GM06990 (cell line): ENCODE data around the gene NT5DC2.

Source experiments
- DNase-seq: peaks from one replicate; pipeline ENCODE4 v3.0.0-alpha.2; 2011; ENCODE audit not compliant: insufficient read length; ENCODE audit errors: extremely low read depth
- H3K27me3 ChIP-seq: replicated peaks from 2 replicates; pipeline ENCODE4 v1.6.0; 2011; ENCODE audit warnings: low read length; ENCODE audit not compliant: control insufficient read depth, insufficient read depth
- H3K36me3 ChIP-seq: 2 replicates; pipeline ENCODE4 v1.5.1; 2011; ENCODE audit warnings: low read length; ENCODE audit not compliant: control insufficient read depth, insufficient read depth
- H3K4me3 ChIP-seq: replicated peaks from 2 replicates; pipeline ENCODE4 v1.5.1; 2011; ENCODE audit warnings: low read depth, mild to moderate bottlenecking, control low read depth, low read length
- TF ChIP-seq, protein P1 (sequence below): IDR thresholded peaks from 2 replicates; pipeline ENCODE4 v1.5.1; 2011; ENCODE audit warnings: low read length, control low read depth, mild to moderate bottlenecking, inconsistent platforms; ENCODE audit not compliant: insufficient read depth, poor library complexity, severe bottlenecking

NT5DC2 gene

DNA sequence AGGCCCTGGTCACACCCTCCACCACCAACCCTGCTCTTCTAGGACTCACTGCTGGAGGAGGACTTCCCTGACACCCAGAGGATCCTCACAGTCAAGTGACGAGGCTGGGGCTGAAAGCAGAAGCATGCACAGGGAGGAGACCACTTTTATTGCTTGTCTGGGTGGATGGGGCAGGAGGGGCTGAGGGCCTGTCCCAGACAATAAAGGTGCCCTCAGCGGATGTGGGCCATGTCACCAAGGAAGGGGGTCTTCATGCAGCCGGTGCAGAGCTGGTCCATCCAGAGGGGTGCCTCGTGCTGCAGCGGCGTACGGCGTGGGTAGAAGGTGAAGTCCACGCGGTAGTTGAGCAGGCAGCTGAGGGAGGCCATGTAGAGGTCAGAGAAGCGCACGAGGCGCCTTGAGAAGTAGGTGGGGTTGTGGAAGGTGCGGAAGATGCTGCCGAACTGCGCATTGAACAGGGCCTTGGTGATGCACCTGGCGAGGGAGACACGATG lies 9.4 kb downstream of the NT5DC2 start:
- Histone ChIP-seq H3K4me3 (no peak overlapping the region), H3K36me3 (peaks cover 22% of the 10 kb centered on the region)
- DNase-seq = no peak

DNA sequence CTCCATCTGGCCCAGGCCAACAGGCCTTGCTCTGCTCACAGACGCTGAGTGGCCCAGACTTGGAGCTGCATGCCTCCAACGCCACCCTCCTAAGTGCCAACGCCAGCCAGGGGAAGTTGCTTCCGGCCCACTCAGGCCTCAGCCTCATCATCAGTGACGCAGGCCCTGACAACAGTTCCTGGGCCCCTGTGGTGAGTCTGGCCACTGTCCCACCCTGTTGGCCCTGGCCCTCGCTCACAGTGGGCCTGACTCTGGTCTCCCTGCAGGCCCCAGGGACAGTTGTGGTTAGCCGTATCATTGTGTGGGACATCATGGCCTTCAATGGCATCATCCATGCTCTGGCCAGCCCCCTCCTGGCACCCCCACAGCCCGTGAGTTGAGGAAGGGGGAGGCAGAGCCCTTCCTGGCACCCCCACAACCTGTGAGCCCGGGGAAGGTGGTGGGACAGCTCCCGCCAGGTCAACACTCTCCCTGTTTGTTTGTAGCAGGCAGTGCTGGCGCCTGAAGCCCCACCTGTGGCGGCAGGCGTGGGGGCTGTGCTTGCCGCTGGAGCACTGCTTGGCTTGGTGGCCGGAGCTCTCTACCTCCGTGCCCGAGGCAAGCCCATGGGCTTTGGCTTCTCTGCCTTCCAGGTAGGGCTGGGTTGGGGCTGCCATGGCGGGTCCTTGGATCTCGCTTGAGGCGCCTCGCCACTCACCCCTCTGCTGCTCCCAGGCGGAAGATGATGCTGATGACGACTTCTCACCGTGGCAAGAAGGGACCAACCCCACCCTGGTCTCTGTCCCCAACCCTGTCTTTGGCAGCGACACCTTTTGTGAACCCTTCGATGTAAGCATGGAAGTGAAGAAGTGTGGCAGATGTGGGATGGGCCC lies 10.0 kb downstream of the NT5DC2 start:
- Histone ChIP-seq H3K4me3 (no peak overlapping the region), H3K27me3 (no peaks in the 10 kb centered on the region), H3K36me3 (peaks cover 20% of the 10 kb centered on the region)
- DNase-seq = no peak
- TF ChIP-seq, protein P1, sequence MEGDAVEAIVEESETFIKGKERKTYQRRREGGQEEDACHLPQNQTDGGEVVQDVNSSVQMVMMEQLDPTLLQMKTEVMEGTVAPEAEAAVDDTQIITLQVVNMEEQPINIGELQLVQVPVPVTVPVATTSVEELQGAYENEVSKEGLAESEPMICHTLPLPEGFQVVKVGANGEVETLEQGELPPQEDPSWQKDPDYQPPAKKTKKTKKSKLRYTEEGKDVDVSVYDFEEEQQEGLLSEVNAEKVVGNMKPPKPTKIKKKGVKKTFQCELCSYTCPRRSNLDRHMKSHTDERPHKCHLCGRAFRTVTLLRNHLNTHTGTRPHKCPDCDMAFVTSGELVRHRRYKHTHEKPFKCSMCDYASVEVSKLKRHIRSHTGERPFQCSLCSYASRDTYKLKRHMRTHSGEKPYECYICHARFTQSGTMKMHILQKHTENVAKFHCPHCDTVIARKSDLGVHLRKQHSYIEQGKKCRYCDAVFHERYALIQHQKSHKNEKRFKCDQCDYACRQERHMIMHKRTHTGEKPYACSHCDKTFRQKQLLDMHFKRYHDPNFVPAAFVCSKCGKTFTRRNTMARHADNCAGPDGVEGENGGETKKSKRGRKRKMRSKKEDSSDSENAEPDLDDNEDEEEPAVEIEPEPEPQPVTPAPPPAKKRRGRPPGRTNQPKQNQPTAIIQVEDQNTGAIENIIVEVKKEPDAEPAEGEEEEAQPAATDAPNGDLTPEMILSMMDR = no peak

More for the DNA sequence above, 9.4 kb downstream of the NT5DC2 start:
- no peaks in the 10 kb centered on the region for H3K27me3 ChIP-seq
- TF ChIP-seq, protein P1 = no peak

DNA sequence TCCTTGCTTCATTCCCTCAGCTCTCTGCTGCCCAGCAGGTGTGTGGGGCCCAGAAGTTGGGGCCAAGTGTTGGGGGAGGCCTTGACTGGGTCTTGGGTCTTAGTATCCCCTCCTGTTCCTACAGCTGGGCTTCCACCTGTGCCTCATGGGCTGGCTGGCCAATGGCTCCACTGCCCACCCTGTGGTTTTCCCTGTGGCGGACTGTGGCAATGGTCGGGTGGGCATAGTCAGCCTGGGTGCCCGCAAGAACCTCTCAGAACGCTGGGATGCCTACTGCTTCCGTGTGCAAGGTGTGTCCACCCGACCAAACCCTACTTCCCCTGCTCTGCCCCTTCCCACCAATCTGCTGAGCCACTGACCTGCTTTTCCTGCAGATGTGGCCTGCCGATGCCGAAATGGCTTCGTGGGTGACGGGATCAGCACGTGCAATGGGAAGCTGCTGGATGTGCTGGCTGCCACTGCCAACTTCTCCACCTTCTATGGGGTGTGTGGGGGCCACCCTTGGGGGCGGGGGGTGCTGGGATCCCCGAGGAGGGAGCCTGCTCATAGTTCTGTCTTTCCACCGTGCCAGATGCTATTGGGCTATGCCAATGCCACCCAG lies 10.9 kb downstream of the NT5DC2 start:
- DNase-seq = no peak
- TF ChIP-seq, protein P1 = no peak
- Histone ChIP-seq H3K27me3 (no peaks in the 10 kb centered on the region), H3K4me3 (no peak overlapping the region), H3K36me3 (peaks cover 16% of the 10 kb centered on the region)

DNA sequence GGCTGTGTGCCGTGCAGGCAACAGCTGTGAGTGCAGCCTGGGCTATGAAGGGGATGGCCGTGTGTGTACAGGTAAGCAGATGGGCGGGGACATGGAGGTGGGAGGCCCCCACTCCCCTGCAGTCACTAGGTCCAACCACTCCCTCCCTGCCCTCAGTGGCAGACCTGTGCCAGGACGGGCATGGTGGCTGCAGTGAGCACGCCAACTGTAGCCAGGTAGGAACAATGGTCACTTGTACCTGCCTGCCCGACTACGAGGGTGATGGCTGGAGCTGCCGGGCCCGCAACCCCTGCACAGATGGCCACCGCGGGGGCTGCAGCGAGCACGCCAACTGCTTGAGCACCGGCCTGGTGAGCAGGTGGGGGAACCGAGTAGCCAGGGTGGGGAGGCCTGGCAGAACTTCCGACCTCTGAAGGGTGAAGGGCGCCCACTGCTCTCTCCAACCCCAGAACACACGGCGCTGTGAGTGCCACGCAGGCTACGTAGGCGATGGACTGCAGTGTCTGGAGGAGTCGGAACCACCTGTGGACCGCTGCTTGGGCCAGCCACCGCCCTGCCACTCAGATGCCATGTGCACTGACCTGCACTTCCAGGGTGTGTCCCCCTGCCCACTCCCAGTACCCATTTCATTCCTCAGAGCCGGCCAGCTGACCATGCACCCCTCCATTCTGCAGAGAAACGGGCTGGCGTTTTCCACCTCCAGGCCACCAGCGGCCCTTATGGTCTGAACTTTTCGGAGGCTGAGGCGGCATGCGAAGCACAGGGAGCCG lies 11.6 kb downstream of the NT5DC2 start:
- peaks cover 11% of the 10 kb centered on the region for H3K36me3 ChIP-seq
- H3K27me3 ChIP-seq = no peaks in the 10 kb centered on the region
- no peak overlapping the region for H3K4me3 ChIP-seq
- TF ChIP-seq, protein P1 = no peak
- DNase-seq = no peak

DNA sequence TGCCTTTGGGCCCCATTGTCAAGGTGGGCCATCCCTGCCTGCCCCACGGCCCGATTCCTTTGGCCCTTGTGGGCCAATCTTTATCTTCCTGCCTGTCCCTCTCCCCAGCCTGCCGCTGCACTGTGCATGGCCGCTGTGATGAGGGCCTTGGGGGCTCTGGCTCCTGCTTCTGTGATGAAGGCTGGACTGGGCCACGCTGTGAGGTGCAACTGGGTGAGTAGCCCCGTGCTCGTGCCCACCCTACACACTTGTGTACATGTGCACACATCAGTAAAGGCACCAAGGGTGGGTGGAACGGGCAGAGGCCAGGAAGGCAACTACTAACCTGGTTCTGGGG lies 12.2 kb downstream of the NT5DC2 start:
- no peaks in the 10 kb centered on the region for H3K27me3 ChIP-seq

More for the DNA sequence above, 12.2 kb downstream of the NT5DC2 start:
- TF ChIP-seq, protein P1 = no peak
- Histone ChIP-seq H3K36me3 (peaks cover 7% of the 10 kb centered on the region), H3K4me3 (no peak overlapping the region)
- DNase-seq = no peak
